Measurements from ENCODE around the gene BTBD9.

DNA sequence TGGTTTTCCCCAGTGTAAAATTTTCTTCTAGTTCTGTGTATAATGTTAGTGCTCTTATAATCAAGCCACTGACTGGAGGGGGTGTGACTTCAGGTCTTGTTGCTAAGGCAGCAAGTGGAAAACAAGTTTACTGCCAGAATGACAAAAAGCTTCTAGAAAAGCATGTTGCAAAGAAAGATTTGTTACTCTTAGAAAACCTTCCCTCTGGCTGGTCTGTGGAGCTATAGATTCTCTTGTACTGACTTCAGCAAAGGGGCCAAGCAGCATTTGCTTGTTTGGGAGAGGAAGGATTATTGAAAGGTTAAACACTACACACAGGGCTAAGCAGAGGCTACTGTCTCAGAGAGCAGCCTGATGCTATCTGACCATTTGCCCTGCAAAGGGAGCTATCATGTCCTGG, 288.8 kb downstream of the BTBD9 start:
- TF ChIP-seq EZH2 (IDR thresholded peaks at IDR 0.05; ENCODE audit: insufficient read depth, poor library complexity, severe bottlenecking) (no peak), EZH2phosphoT487 (IDR thresholded peaks at IDR 0.05; ENCODE audit: insufficient read depth, low read depth) (no peak)

Data from GM23248 (cell line).